CD4-positive, CD25-positive, alpha-beta regulatory T cell (primary cell): Measurements from ENCODE around the gene C1QTNF3. TPM values are rescaled to one million over a fixed set of nuclear protein-coding genes. Genes with fewer than 3 reads are reported as not detected.

Source experiments
- ATAC-seq, 2 donors: fragments of 150-1000 bp; cut with Tn5 transposase; one replicate each; pipeline ENCODE4 v1.10.0; 2021; ENCODE audit warnings: low read depth in 2 of 2, moderate number of reproducible peaks in 2 of 2, moderate library complexity in 1 of 2
- DNase-seq, 3 donors: peaks; one replicate each; pipeline versions ENCODE4 v3.0.0 to v3.0.0-alpha.2; 2012 to 2022; ENCODE audit warnings: mixed read lengths in 1 of 3
- H3K27ac ChIP-seq: one replicate; pipeline ENCODE4 v1.7.0; 2013; ENCODE audit warnings: mild to moderate bottlenecking, low read length; ENCODE audit not compliant: insufficient read depth, poor library complexity, severe bottlenecking
- H3K27me3 ChIP-seq: one replicate; pipeline ENCODE4 v1.7.0; 2013; ENCODE audit warnings: low read length; ENCODE audit not compliant: control insufficient read depth, insufficient read depth
- H3K36me3 ChIP-seq: one replicate; pipeline ENCODE4 v1.7.0; 2013; ENCODE audit warnings: mild to moderate bottlenecking, low read length, moderate library complexity; ENCODE audit not compliant: control insufficient read depth, insufficient read depth
- H3K4me1 ChIP-seq: 2 replicates; pipeline ENCODE4 v1.7.0; 2013; ENCODE audit warnings: mild to moderate bottlenecking, low read length; ENCODE audit not compliant: insufficient read depth, control insufficient read depth, poor library complexity, severe bottlenecking
- H3K4me3 ChIP-seq: one replicate; pipeline ENCODE4 v1.7.0; 2013; ENCODE audit warnings: low read depth, mild to moderate bottlenecking, low read length, moderate library complexity
- H3K9me3 ChIP-seq, 2 experiments: 1 replicate in 1 of 2; 2 replicates in 1 of 2; pipeline ENCODE4 v1.7.0; 2013; ENCODE audit warnings: low read length in 2 of 2, mild to moderate bottlenecking in 1 of 2, moderate library complexity in 1 of 2; ENCODE audit not compliant: control insufficient read depth in 2 of 2
- H3K27ac Mint-ChIP-seq, 3 donors: one replicate each; pipeline ENCODE4 v1.8.0; 2020 to 2022; ENCODE audit warnings: mild to moderate bottlenecking in 3 of 3, mixed read lengths in 3 of 3, moderate library complexity in 2 of 3
- H3K27me3 Mint-ChIP-seq: one replicate; pipeline ENCODE4 v1.8.0; 2022; ENCODE audit warnings: mild to moderate bottlenecking, mixed read lengths
- H3K36me3 Mint-ChIP-seq: one replicate; pipeline ENCODE4 v1.8.0; 2020; ENCODE audit warnings: mixed read lengths
- H3K4me1 Mint-ChIP-seq, 4 donors: one replicate each; pipeline ENCODE4 v1.8.0; 2020 to 2022; ENCODE audit warnings: mixed read lengths in 4 of 4, mild to moderate bottlenecking in 1 of 4
- H3K4me3 Mint-ChIP-seq, 4 donors: one replicate each; pipeline ENCODE4 v1.8.0; 2020 to 2022; ENCODE audit warnings: mild to moderate bottlenecking in 4 of 4, mixed read lengths in 4 of 4, moderate library complexity in 3 of 4
- H3K9me3 Mint-ChIP-seq, 7 donors: one replicate each; pipeline ENCODE4 v1.8.0; 2020 to 2022; ENCODE audit warnings: mixed read lengths in 7 of 7, mild to moderate bottlenecking in 3 of 7, moderate library complexity in 2 of 7
- polyA plus RNA-seq, 4 donors: library from polyadenylated mRNA; unstranded; fragments of 300-500 nt; fragmentation: Illumina TruSeq; gene quantifications; one replicate each; pipeline ENCODE4 v1.2.3, GENCODE V29; 2021
- total RNA-seq: library from RNA; stranded (reverse); gene quantifications from one replicate; pipeline ENCODE4 v1.2.3, GENCODE V29; 2022

The C1QTNF3 gene
- total and polyA plus RNA-seq, 5 donors from 2014 or later, result 0.09 to 7.6 (median 0.51) TPM; not detected in 1

GRCh38 chr5:34005211-34005610 is 37.8 kb downstream of the C1QTNF3 start:
- Histone ChIP-seq H3K27ac (no peak overlapping the region), H3K4me1 (peaks cover 20% of the 10 kb centered on the region), H3K36me3 (peaks cover 7% of the 10 kb centered on the region), H3K4me3 (no peak overlapping the region), H3K9me3 (no peaks in the 10 kb centered on the region), H3K27me3 (no peaks in the 10 kb centered on the region)
- DNase-seq, result no peak
- H3K9me3 Mint-ChIP-seq, result no peaks in the 10 kb centered on the region
- H3K36me3 Mint-ChIP-seq, result peaks cover 8% of the 10 kb centered on the region
- peak overlapping the region in 2 of 4 donors; percentile 18 to 32 for H3K4me3 Mint-ChIP-seq
- H3K27me3 Mint-ChIP-seq, result no peaks in the 10 kb centered on the region
- peak overlapping the region in 1 of 3 donors; percentile 33 for H3K27ac Mint-ChIP-seq
- H3K4me1 Mint-ChIP-seq, result peaks cover 17 to 27% (median 20%) of the 10 kb centered on the region in 4 donors
- ATAC-seq, result no peak

- Mint-ChIP-seq H3K27ac (no peak overlapping the region), H3K27me3 (no peaks in the 10 kb centered on the region), H3K4me3 (no peak overlapping the region), H3K36me3 (peaks cover 8% of the 10 kb centered on the region), H3K4me1 (peaks cover 12 to 23% (median 18%) of the 10 kb centered on the region in 4 donors), H3K9me3 (no peaks in the 10 kb centered on the region)
- Histone ChIP-seq H3K27ac (no peak overlapping the region), H3K4me1 (peaks cover 16% of the 10 kb centered on the region), H3K4me3 (no peak overlapping the region), H3K9me3 (no peaks in the 10 kb centered on the region), H3K36me3 (peaks cover 7% of the 10 kb centered on the region), H3K27me3 (no peaks in the 10 kb centered on the region)
- no peak for DNase-seq
- no peak for ATAC-seq
Measured at GRCh38 chr5:34003941-34004340, 39.1 kb downstream of the C1QTNF3 start.

GRCh38 chr5:34002629-34003328 is 40.2 kb downstream of the C1QTNF3 start:
- Mint-ChIP-seq H3K36me3 (peaks cover 8% of the 10 kb centered on the region), H3K4me1 (peaks cover 11 to 14% (median 13%) of the 10 kb centered on the region in 4 donors), H3K27ac (no peak overlapping the region)

GRCh38 chr5:34001241-34001841 is 41.7 kb downstream of the C1QTNF3 start:
- peaks cover 9% of the 10 kb centered on the region for H3K36me3 ChIP-seq
- Mint-ChIP-seq H3K4me1 (peaks cover 10 to 15% (median 11%) of the 10 kb centered on the region in 4 donors), H3K4me3 (peak overlapping the region in 1 of 4 donors; percentile 37), H3K36me3 (peaks cover 14% of the 10 kb centered on the region), H3K9me3 (no peaks in the 10 kb centered on the region), H3K27me3 (no peaks in the 10 kb centered on the region), H3K27ac (no peak overlapping the region)
- ATAC-seq (no peak), DNase-seq (no peak)
- H3K27me3 ChIP-seq, result no peaks in the 10 kb centered on the region
- no peaks in the 10 kb centered on the region for H3K9me3 ChIP-seq
- H3K4me3 ChIP-seq, result no peak overlapping the region
- H3K4me1 ChIP-seq, result no peaks in the 10 kb centered on the region
- no peak overlapping the region for H3K27ac ChIP-seq

More at GRCh38 chr5:34002629-34003328, 40.2 kb downstream of the C1QTNF3 start:
- ATAC-seq (no peak), DNase-seq (no peak)
- H3K4me3 ChIP-seq, result no peak overlapping the region
- H3K36me3 ChIP-seq, result peaks cover 9% of the 10 kb centered on the region
- no peak overlapping the region for H3K4me3 Mint-ChIP-seq
- H3K27me3 ChIP-seq, result no peaks in the 10 kb centered on the region
- H3K9me3 ChIP-seq, result no peaks in the 10 kb centered on the region
- H3K27me3 Mint-ChIP-seq, result no peaks in the 10 kb centered on the region
- no peaks in the 10 kb centered on the region for H3K9me3 Mint-ChIP-seq
- H3K27ac ChIP-seq, result no peak overlapping the region
- peaks cover 7% of the 10 kb centered on the region for H3K4me1 ChIP-seq

GRCh38 chr5:33999978-34000377 is 43.0 kb downstream of the C1QTNF3 start:
- Mint-ChIP-seq H3K27me3 (no peaks in the 10 kb centered on the region), H3K4me1 (peaks cover 6 to 10% (median 9%) of the 10 kb centered on the region in 4 donors), H3K4me3 (no peak overlapping the region), H3K9me3 (no peaks in the 10 kb centered on the region), H3K27ac (no peak overlapping the region), H3K36me3 (peaks cover 14% of the 10 kb centered on the region)
- ATAC-seq, result no peak
- H3K9me3 ChIP-seq, result no peaks in the 10 kb centered on the region
- DNase-seq, result no peak
- no peak overlapping the region for H3K27ac ChIP-seq
- H3K4me3 ChIP-seq, result no peak overlapping the region
- H3K4me1 ChIP-seq, result no peaks in the 10 kb centered on the region
- H3K27me3 ChIP-seq, result no peaks in the 10 kb centered on the region
- H3K36me3 ChIP-seq, result peaks cover 14% of the 10 kb centered on the region

- ATAC-seq (peak in 1 of 2 donors; percentile 37), DNase-seq (peak in 1 of 3 donors; percentile 59)
- no peaks in the 10 kb centered on the region for H3K27me3 ChIP-seq
- no peaks in the 10 kb centered on the region for H3K27me3 Mint-ChIP-seq
- H3K36me3 Mint-ChIP-seq, result peaks cover 20% of the 10 kb centered on the region
- H3K36me3 ChIP-seq, result peaks cover 7% of the 10 kb centered on the region
- no peaks in the 10 kb centered on the region for H3K9me3 ChIP-seq
- peaks cover 6 to 15% (median 8%) of the 10 kb centered on the region in 4 donors for H3K4me1 Mint-ChIP-seq
- H3K27ac Mint-ChIP-seq, result peak overlapping the region in 2 of 3 donors; percentile 49 to 67
- H3K9me3 Mint-ChIP-seq, result no peaks in the 10 kb centered on the region
- H3K4me1 ChIP-seq, result no peaks in the 10 kb centered on the region
- H3K27ac ChIP-seq, result no peak overlapping the region
- no peak overlapping the region for H3K4me3 ChIP-seq
- no peak overlapping the region for H3K4me3 Mint-ChIP-seq
Measured at GRCh38 chr5:33997331-33997983, 45.6 kb downstream of the C1QTNF3 start.

GRCh38 chr5:33995865-33996264 is 47.1 kb downstream of the C1QTNF3 start:
- Histone ChIP-seq H3K27ac (no peak overlapping the region), H3K36me3 (peaks cover 7% of the 10 kb centered on the region), H3K4me3 (no peak overlapping the region), H3K27me3 (no peaks in the 10 kb centered on the region), H3K9me3 (no peaks in the 10 kb centered on the region), H3K4me1 (no peaks in the 10 kb centered on the region)
- DNase-seq (no peak), ATAC-seq (no peak)
- Mint-ChIP-seq H3K36me3 (peaks cover 20% of the 10 kb centered on the region), H3K4me1 (peaks cover 6 to 15% (median 10%) of the 10 kb centered on the region in 4 donors), H3K9me3 (no peaks in the 10 kb centered on the region), H3K27me3 (no peaks in the 10 kb centered on the region), H3K4me3 (no peak overlapping the region), H3K27ac (peak overlapping the region in 2 of 3 donors; percentile 35 to 53)
